Activated CD4-positive, alpha-beta T cell treated with anti-CD3 and anti-CD28 coated beads, Interleukin-2, Interleukin-4, amounts not matched to agents 100 ng/mL and 50 ng/mL, durations not matched to agents 16 hours and 8 hours (primary cell): ENCODE measurements around the gene NUMA1.

Source experiments
- DNase-seq: peaks from one replicate; pipeline ENCODE4 v3.0.0-alpha.2; 2020; ENCODE audit warnings: low spot score

NUMA1 gene

DNA sequence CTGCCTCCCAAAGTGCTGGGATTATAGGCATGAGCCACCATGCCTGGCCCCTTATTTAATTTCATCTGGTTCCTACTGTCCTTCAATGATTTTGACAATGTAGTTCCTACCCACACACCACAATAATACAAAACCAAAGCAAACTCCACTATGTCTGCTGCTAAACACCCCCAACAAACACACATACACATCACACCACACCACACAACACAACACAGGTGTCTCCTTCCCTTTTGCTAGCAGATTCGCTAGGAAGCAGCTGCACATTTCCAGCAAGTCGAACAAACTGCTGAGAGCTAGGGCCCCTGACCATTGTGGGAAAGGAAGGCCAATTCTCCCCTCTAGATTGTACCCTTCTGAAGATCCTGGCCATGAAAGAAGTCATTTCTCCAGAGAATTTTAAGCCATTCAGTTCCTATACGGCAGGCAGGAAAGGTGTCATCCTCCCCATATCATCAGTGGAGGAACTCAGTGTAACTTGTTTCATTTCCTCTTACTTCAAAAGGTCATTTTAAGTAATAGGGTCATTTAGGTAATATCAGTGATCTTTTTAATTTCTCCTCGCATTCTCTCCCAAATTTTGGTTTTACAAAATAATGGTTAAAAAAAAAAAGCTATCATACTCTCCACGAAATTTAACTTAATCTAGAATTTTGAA lies 18.5 kb downstream of the NUMA1 start:
- no peak for DNase-seq

- no peak for DNase-seq
Observed at GRCh38 chr11:72058416-72059034, 21.8 kb downstream of the NUMA1 start.

DNA sequence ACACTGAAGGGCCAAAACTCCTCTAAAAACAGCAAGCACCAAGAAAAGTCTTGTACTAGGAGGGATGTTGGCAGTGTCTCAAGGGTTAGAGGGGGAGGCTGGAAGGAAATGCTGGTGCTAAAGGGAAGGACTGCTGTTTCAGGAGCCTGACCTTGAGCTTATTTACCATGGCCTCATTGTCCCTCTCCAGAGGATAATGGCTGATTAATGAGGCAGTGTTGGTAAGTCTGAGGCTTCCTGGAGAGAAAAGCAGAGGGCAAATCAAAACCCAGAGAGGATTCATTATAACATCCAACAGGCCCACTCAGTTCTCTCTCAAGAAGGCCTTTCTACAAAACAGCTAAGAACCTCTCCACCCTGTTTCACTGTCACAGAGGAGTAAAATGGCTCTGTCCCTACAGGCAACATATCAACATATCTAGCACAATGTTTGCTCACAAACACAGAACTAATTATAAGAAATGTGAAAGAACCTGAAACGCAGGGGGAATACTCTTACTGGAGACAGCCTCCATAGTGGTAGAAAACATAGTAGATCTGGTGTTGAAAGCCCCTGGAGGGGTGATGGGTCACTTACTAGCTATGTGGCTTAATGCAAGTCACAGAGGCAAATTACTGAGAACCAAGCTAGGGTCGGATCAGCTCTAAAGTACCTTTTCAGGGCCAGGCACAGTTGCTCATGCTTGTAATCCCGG lies 31.4 kb downstream of the NUMA1 start:
- no peak for DNase-seq

DNA sequence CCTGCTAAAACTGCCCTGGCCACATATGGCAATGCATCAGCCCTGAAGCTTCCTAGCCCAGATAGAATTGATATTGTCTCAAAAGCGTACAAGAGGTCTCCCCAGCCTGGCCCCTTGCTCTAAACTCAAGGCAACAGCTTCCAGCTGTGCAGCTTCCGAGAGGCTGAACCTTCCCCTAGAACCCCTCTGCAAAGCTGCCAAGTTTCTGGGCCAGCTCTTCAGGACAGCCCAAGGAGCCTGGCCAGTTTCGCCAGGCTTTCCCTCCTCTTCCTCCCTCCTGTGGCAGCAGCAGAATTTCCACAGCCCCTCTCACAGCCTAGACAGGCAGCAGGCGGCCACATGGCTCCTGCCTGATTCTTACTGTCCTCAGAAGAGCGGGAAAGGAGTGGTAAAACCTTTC lies 34.5 kb downstream of the NUMA1 start:
- no peak for DNase-seq

DNA sequence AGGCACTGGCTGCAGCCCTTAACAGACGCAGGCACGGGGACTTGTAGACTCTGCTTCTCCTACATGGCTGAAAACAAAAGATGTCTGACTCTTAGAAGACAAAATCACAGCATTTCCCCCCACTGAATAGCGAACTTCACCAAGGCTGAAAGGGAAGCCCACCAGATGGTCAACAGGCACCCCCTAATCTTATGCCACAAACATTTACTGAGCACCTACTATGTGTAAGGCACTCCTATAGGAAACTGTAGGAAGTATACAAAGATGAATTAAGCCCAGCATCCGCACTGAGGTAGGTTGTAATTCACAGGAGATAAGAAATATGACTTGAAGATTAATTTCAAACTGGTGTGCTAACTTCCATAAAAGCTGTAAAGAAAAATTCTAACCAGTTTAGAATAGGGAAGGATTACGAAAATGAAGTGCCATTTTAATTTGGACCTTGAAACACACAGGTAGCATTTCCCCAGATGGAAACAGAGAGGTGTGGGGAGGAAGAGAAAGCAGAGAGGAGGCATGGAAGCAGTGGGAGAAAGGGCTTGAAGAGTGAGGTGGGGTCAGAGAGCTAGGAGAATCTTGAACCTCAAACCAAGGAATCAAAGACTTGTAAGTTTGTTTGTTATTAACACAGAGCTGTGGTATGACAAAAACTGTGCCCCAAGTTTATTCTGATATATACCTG lies 38.1 kb downstream of the NUMA1 start:
- no peak for DNase-seq

DNA sequence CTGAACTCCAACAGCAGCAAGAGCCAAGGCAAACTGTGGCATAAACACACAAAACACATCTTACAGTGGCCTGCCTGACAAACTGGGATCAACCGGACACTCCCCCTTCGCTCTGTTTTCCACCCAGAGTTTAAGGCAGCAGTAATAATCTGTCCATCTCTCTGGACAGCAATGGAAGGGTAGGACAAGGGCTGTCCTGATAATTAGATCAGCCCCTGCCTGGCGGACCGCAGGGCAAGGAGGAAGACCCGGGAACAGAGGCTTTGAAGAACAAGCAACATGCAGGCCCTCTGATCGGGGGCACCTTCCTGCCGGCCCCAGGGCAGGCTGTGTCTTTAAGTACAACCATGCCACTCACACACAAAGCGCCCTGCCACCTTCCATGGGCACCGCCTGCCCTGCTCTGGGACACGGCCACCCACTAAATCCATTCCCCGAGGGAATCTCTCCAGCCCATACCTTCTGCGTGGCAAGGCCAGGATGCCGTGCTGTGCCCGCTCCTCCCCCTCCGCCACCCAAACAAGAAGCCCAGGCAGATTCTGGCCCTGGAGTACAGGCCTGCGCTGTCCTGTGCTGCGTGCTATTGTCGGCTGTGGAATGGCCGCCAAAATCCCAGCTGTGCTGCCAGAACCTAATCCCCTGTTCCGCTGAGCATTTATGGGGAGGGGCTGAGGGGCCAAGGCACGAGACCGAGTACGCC lies 38.8 kb downstream of the NUMA1 start:
- DNase-seq = peak; percentile 17

DNA sequence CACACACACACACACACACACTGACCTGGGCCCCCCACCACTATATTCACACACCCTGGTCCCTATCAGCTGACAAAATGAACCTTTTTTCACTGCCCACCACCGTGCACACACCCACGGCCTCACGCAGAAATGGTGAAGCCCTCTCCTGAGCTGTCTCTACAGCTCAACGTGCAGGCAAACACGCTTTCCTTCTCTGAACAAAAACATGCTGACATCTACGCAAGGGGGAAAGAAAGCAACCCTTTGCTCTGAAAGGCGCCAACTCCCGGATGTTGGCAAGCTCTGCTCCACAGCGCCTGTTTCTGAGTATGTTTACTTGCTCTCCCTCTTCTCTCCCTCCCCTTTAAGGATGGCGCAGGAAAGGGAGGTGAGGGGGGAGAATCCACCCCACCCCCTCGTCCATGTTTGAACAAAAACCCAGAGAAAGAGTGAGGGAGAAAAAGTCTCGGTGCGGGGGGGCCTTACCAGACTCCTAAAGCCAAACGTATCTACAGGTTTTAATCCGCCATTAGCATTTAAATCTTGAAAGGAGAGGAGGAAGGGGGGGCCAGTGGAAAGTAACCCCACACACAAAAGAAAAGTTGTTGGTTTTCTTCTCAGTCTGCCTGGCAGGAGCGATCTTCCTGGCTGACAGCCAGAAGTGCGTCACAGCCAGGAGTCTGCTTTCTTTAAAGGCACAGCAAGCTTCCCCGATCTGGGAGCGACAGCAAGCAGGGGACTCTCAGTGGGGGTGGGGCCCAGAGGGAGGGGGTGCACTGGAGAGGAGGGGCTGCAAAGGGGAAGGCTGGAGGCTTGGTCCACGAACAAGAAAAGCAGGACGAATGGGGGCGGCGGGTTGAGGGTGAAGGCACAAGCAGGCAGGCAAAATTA lies 39.6 kb downstream of the NUMA1 start:
- peak; percentile 57 for DNase-seq

GRCh38 chr11:72039856-72040401 lies 40.4 kb downstream of the NUMA1 start:
- no peak for DNase-seq

- DNase-seq = no peak
Observed at GRCh38 chr11:72039031-72039855, 41.1 kb downstream of the NUMA1 start.

DNA sequence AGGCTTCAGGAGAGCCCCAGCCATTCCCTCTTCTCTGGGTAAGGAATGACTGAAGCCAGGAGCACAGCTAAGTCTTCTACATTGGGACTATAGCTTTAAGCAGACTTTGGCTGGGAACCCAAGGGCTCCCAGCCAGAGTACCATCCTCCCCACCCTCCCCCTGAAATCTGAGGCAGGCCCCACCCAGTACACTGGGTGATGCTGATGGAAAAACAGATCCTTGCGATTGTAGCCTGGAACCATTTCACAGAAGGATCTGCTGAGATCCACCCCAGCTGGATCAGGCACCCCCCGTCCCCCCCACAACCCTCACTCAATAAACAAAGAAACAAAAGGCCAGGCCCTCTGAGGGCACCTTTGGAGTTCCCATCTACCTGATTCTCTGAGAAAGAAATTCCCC lies 41.9 kb downstream of the NUMA1 start:
- DNase-seq = no peak

GRCh38 chr11:72037554-72038311 lies 42.6 kb downstream of the NUMA1 start:
- no peak for DNase-seq

GRCh38 chr11:72036687-72037086 lies 43.7 kb downstream of the NUMA1 start:
- no peak for DNase-seq

GRCh38 chr11:72030472-72031045 lies 49.8 kb downstream of the NUMA1 start:
- DNase-seq = no peak

DNA sequence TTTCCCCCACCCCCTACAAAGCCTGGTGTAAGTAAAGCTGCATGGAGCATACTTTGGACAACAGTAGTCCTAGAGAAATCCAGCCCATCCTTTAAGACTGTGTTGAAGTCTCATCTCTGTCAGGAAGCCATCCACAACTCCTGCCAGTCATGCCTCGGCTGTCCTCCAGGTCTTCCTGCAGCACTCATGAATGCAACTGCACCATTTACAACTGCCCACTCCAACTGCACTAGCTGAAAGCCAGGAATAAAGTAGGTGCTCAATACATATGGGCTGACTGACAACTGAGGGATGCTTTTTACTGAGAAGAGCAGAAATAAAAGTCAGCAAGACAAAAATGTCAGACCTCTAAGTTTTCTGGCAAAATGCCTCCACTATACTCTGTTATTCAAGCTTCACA lies 54.3 kb downstream of the NUMA1 start:
- no peak for DNase-seq

- no peak for DNase-seq
Observed at GRCh38 chr11:72024069-72024754, 56.1 kb downstream of the NUMA1 start.

DNA sequence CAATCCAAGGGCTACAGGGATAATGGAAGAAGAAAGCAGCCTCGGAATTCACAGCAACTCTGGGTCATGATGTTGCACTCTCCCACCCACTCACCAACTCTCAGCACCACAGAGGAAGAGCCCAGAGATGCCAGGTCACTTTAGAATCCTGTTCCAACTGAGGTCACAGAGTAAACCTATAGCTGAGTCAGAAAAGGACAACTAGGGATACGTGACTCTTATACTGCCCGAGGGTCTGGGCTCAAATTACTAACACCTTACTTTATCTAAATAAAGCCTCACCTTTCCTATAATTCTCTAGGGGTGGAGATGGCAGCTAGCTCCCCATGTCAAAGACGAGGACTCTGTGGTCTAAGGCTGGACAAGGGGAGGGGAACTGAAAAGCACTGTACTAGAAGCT lies 57.0 kb downstream of the NUMA1 start:
- no peak for DNase-seq

- DNase-seq = no peak
Observed at GRCh38 chr11:72018171-72018570, 62.2 kb downstream of the NUMA1 start.

GRCh38 chr11:72015511-72016061 lies 64.8 kb downstream of the NUMA1 start:
- DNase-seq = no peak
